Activated CD8-positive, alpha-beta T cell treated with anti-CD3 and anti-CD28 coated beads for 36 hours (primary cell): Measurements from ENCODE around the gene CEP104. TPM values are rescaled to one million over a fixed set of nuclear protein-coding genes. Genes with fewer than 3 reads are reported as not detected.

ENCODE experiments used
- ATAC-seq: fragments of 200-7000 bp; cut with Tn5 transposase; one replicate; pipeline ENCODE4 v1.10.0; 2021; ENCODE audit warnings: mild to moderate bottlenecking, moderate library complexity
- CTCF ChIA-PET: fragments of 350-600 bp; sonication (Branson Sonifier 250); formaldehyde crosslinking; loops from one replicate; lab custom pipeline; 2021; ENCODE audit warnings: antibody characterized with exemption; lab: Charles Lee
- POLR2A ChIA-PET: fragments of 350-600 bp; sonication (Branson Sonifier 250); formaldehyde crosslinking; loops from one replicate; lab custom pipeline; 2021; ENCODE audit warnings: antibody characterized with exemption; lab: Charles Lee
- DNase-seq: peaks from one replicate; pipeline ENCODE4 v3.0.0-alpha.2; 2020
- H3K27ac Mint-ChIP-seq: one replicate; pipeline ENCODE4 v1.8.0; 2021; ENCODE audit warnings: mild to moderate bottlenecking, mixed read lengths
- H3K27me3 Mint-ChIP-seq: one replicate; pipeline ENCODE4 v1.8.0; 2021; ENCODE audit warnings: mixed read lengths
- H3K36me3 Mint-ChIP-seq: one replicate; pipeline ENCODE4 v1.8.0; 2021; ENCODE audit warnings: low read depth, mixed read lengths
- H3K4me1 Mint-ChIP-seq: one replicate; pipeline ENCODE4 v1.8.0; 2021; ENCODE audit warnings: low read depth, mixed read lengths
- H3K4me3 Mint-ChIP-seq: one replicate; pipeline ENCODE4 v1.8.0; 2021; ENCODE audit warnings: mild to moderate bottlenecking, moderate library complexity, mixed read lengths
- H3K9me3 Mint-ChIP-seq: one replicate; pipeline ENCODE4 v1.8.0; 2021; ENCODE audit warnings: mixed read lengths
- intact Hi-C: fragments of 100-400 bp; cut with micrococcal nuclease; formaldehyde crosslinking; loops from one replicate; pipeline ENCODE4 v1.10.0; 2022
- total RNA-seq, 2 experiments: library from RNA; stranded (reverse); gene quantifications; one replicate each; pipeline ENCODE4 v1.2.3, GENCODE V29; 2021
- TF ChIP-seq, protein P1 (sequence below): fragments of 200-600 bp; IDR thresholded peaks from one replicate; pipeline ENCODE4 v1.8.0; 2022; ENCODE audit warnings: antibody characterized with exemption, mild to moderate bottlenecking

The CEP104 gene
- total RNA-seq, 2 experiments from 2014 or later = 29.3 to 29.8 TPM

DNA sequence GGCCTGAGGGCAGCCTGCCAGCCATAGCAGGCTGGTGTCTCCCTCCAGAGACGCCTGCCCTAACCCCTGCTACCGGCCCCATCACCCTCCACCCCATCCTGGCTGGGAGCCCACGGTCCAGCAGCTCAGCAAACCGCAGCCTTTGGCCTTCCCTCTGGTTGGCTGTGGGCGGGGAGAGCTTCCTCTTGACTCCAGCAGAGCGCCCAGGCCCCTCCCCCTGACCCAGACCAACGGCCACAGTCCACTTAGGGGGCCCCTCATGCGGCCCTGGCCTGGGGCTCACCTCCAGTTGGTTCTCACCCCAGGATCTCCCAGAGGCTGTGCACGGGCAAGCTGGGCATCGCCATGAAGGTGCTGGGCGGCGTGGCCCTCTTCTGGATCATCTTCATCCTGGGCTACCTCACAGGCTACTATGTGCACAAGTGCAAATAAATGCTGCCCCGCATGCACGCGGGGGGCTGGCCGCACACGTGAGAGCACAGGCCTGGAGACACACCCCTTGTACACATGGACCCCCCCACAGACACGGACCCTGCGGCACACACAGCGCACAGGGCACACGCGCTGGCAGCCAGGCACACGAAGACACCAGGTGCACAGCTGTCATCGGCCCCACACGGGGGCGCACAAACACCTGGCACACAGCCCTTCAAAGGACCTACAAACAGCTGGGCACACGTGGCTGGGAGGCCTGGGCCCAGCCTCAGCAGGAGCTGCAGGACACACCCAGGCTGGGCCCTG is 81.4 kb downstream of the CEP104 start:
- TF ChIP-seq, protein P1, sequence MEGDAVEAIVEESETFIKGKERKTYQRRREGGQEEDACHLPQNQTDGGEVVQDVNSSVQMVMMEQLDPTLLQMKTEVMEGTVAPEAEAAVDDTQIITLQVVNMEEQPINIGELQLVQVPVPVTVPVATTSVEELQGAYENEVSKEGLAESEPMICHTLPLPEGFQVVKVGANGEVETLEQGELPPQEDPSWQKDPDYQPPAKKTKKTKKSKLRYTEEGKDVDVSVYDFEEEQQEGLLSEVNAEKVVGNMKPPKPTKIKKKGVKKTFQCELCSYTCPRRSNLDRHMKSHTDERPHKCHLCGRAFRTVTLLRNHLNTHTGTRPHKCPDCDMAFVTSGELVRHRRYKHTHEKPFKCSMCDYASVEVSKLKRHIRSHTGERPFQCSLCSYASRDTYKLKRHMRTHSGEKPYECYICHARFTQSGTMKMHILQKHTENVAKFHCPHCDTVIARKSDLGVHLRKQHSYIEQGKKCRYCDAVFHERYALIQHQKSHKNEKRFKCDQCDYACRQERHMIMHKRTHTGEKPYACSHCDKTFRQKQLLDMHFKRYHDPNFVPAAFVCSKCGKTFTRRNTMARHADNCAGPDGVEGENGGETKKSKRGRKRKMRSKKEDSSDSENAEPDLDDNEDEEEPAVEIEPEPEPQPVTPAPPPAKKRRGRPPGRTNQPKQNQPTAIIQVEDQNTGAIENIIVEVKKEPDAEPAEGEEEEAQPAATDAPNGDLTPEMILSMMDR = peak; percentile 73
- Mint-ChIP-seq H3K9me3 (no peaks in the 10 kb centered on the region), H3K27me3 (no peaks in the 10 kb centered on the region), H3K4me3 (no peak overlapping the region), H3K4me1 (peaks cover 9% of the 10 kb centered on the region), H3K36me3 (peaks cover 9% of the 10 kb centered on the region), H3K27ac (no peak overlapping the region)
- CTCF ChIA-PET = interaction anchor here (0.8 to 2.4 kb wide), 7 partner anchors 14 to 71 kb away, joined by 3 to 12 read pairs (median 5); partner anchors contain the start of gene LRRC47
- DNase-seq (peak; percentile 74), ATAC-seq (peak; percentile 36)
- intact Hi-C loops = no loop called here
- POLR2A ChIA-PET = interaction anchor here (0.8 kb wide), 1 partner anchor 20 kb away, joined by 4 read pairs; the partner anchor contains the start of gene LRRC47

DNA sequence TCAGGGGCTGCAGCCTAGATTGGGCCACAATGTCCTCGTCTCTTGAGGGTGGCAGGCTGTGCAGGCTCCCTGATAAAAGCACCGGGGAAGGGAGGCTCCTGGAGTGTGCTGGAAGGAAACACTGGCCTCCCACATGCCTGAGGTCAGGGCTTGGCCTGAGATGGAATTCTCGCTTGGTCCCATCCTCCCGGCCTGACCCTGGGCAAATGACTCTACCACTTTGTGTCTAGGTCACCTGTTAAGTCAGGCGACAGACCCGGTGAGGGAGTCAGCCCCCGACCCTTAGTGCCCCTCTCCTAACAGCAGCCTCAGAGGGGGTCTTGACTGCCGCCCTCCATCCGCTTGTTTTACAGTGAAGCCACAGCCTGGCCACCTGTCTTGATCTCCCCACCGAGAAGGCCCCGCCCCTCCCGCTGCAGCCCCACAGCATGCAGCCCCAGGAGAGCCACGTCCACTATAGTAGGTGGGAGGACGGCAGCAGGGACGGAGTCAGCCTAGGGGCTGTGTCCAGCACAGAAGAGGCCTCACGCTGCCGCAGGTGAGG is 82.0 kb downstream of the CEP104 start:
- intact Hi-C loops = no loop called here
- H3K27me3 Mint-ChIP-seq = no peaks in the 10 kb centered on the region
- TF ChIP-seq, protein P1 = no peak
- peaks cover 11% of the 10 kb centered on the region for H3K4me1 Mint-ChIP-seq
- H3K36me3 Mint-ChIP-seq = peaks cover 4% of the 10 kb centered on the region
- no peak for ATAC-seq
- CTCF ChIA-PET = interaction anchor here (1.5 to 2.4 kb wide), 4 partner anchors 19 to 27 kb away, joined by 5 to 12 read pairs (median 10); partner anchors contain the start of gene LRRC47
- no peak overlapping the region for H3K27ac Mint-ChIP-seq
- no peak for DNase-seq
- H3K4me3 Mint-ChIP-seq = no peak overlapping the region
- POLR2A ChIA-PET = no interaction called here
- H3K9me3 Mint-ChIP-seq = no peaks in the 10 kb centered on the region

DNA sequence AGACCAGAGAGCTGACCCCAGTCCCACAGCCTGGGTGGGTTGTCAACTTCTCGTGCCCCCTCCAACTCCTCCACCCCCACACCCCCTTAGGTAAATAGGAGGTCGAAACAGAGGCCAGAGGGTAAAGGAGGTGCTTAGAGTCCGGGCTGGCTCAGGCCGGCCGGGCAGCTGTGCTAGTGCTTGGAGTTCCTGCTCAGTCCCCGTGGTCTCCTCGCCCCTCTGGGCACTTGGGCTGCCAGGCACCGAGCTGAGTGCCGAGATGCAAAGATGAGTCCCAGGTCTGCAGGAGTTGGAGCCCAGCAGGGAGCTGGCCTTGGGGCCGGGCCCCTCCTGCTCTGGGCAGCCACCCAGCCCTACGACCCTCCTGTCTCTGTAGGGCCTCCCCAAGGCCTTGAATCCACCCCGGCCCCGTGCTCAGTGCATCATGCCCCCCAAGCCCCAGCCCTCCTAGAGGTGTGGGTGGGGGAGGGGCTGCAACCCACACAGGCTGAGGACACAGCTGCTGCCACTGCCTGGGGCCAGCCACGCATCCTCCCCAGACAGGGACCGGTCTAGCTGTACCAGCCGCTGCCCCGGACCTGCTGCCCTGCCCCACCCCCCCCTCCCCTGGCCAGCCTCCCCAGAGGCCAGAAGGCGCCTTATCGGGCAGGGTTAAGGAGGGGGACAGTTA is 82.6 kb downstream of the CEP104 start:
- ChIA-PET POLR2A (interaction anchor here (1.0 to 1.2 kb wide), 2 partner anchors 10 to 20 kb away, joined by 3 read pairs; no protein-coding TSS in a partner anchor), CTCF (interaction anchor here (1.1 to 2.4 kb wide), 3 partner anchors 20 to 83 kb away, joined by 3 to 7 read pairs (median 5); partner anchors contain the start of genes CEP104 and DFFB)
- H3K27ac Mint-ChIP-seq = no peak overlapping the region
- H3K9me3 Mint-ChIP-seq = no peaks in the 10 kb centered on the region
- H3K27me3 Mint-ChIP-seq = no peaks in the 10 kb centered on the region
- H3K4me3 Mint-ChIP-seq = no peak overlapping the region
- H3K36me3 Mint-ChIP-seq = no peaks in the 10 kb centered on the region
- no peak for ATAC-seq
- no peak for DNase-seq
- TF ChIP-seq, protein P1 = no peak
- H3K4me1 Mint-ChIP-seq = peaks cover 11% of the 10 kb centered on the region
- intact Hi-C loops = no loop called here

DNA sequence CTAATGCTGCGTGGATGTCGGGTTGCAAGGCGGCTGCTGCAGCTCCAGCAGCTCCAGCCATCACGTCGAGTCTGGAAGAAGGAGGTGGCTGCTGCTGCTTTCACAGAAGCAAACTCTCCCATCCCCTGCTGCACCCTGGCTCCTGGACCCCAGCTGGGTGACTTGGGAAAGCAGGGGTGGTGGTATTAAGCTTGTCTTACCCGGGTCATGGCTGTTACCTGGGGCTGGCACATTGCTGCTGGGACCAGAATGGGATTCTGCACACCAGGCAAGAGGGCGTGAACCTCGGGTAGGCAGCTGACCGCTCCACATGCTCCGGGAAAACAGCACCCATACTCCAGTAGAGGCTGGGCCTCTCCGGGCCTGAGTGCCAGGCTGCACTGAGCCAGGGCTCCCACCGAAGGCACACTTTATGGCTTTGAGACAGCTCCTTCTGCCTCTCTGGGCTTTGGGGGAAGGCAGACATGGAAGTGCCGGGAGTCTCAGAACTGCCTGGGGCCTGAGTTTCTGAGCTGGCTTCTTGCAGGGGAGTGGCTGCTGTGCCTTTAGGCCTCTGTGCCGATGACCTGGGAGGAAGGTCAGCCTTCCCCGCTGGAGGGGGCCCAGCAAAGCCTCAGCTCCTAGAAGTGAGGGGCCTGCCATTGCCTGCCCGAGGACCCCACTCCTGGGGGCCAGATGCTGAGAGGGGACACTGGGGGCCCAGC is 83.3 kb downstream of the CEP104 start:
- H3K27me3 Mint-ChIP-seq = no peaks in the 10 kb centered on the region
- H3K4me3 Mint-ChIP-seq = no peak overlapping the region
- H3K4me1 Mint-ChIP-seq = peaks cover 11% of the 10 kb centered on the region
- CTCF ChIA-PET = interaction anchor here (0.8 to 2.4 kb wide), 4 partner anchors 20 to 84 kb away, joined by 3 to 7 read pairs (median 4); partner anchors contain the start of genes CEP104, DFFB and LRRC47
- no peak overlapping the region for H3K27ac Mint-ChIP-seq
- ATAC-seq (no peak), DNase-seq (no peak)
- intact Hi-C loops = no loop called here
- POLR2A ChIA-PET = interaction anchor here (1.0 to 1.2 kb wide), 2 partner anchors 10 to 21 kb away, joined by 3 read pairs; no protein-coding TSS in a partner anchor
- H3K36me3 Mint-ChIP-seq = no peaks in the 10 kb centered on the region
- TF ChIP-seq, protein P1 = no peak
- no peaks in the 10 kb centered on the region for H3K9me3 Mint-ChIP-seq
